MV-4-11 (cell line): ENCODE measurements around the gene UPK3BL2.
"Not testable (repeated sequence)": the region's sequence is repeated elsewhere in the genome, so short reads cannot be mapped to it uniquely, and the experiment has no call there.

Source experiments
- DNase-seq: peaks from one replicate; lab custom pipeline; 2025; lab: John Stamatoyannopoulos, UW

UPK3BL2 gene, protein sequence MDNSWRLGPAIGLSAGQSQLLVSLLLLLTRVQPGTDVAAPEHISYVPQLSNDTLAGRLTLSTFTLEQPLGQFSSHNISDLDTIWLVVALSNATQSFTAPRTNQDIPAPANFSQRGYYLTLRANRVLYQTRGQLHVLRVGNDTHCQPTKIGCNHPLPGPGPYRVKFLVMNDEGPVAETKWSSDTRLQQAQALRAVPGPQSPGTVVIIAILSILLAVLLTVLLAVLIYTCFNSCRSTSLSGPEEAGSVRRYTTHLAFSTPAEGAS

DNA sequence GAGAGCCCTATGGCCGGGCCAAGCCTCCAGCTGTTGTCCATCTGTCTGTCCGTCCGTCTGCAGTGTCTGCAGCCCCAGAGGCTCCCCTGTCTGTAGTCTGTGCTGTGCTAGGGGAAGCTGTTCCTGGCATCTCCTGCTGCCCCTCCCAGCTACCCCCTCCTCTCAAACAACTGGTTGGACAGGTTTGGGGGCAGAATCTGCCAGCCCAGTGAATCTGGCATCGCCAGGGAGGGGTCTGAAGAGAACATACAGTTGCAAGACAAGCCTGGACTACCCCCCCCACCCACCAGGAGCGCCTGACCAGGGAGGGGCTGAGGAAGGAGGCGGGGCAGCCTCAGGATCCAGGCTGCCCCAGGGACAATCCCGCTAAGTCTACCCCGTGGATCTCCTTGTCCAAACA is at the start of gene UPK3BL2:
Gene UPK3BL2, minus strand, starts transcription at position 101 of the 400 bp plus-strand sequence. Its CDS starts 60 bp downstream, at position 41.
- DNase-seq, result not testable (repeated sequence)

DNA sequence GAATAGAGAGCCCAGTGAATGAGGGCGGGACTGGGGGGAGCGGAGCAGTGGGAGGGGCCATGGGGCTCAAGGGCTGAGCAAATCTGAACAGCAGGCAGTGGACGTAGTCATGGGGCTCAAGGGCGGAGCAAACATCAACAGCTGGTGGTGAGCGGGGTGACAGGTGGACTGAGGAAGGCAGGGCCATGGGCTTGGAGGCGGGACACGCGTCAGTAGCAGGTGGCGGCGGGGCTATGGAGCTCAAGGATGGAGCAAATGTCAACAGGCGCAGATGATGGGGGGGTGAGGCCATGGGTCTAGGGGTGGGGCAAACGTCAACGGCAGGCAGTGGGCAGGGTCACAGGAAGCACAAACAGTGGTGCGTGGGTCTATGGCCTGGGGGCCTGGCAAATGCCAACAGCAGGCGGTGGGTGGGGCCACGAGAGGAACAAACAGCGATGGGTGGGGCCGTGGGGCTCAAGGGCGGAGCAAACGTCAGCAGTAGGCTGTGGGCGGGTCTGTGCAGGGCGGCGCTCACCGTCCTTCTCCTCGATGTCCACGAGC is 49.1 kb upstream of the UPK3BL2 start:
- not testable (repeated sequence) for DNase-seq

DNA sequence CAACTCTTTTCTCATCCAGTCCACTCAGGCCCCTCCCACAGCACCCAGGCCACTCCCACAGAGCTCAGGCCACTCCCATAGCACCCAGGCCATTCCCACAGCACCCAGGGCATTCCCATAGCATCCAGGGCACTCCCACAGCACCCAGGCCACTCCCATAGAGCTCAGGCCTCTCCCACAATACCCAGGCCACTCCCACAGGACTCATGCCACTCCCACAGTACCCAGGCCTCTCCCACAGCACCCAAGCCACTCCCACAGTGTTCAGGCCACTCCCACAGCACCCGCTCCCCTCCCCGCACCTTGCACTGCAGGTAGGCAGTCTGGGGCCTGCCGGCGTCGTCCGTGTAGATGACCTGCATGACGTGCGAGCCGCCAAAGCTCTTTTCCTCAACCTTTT is 46.4 kb upstream of the UPK3BL2 start:
- not testable (repeated sequence) for DNase-seq

DNA sequence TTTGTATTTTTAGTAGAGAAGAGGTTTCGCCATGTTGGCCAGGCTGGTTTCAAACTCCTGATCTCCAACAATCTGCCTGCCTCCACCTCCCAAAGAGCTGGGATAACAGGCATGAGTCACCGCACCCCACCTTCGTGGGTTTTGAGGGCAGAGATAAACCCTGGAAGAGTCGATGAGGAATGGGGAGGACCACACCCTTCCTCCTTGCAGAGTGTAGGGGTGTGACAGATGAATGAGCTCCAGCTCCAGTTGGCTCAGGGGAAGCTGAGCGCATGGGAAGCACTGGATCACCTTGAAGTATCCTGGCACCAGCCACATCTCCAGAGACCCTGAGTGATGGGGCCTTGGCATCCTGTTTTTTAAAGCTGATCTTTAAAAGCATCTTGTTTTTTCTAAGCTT is 40.0 kb upstream of the UPK3BL2 start:
- not testable (repeated sequence) for DNase-seq

DNA sequence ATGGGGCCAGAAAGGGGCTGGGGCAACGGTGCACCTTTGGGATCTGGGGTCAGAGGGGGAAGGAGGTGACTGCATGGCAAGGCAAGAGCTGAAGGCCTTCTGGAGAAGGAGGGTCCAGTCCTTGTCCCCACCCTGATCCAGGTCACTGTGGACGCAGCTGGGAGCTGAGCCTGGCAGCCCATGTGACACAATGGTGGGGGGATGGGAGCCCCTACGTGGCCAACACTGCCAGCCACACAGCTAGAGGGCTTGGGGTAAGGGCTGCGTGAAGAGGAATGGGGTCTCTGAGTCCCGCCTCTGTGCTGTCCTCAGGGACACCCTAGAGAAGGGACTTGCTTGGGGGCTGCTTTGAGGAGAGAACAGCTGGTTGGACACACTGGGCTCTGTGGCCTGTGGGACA is 38.2 kb upstream of the UPK3BL2 start:
- not testable (repeated sequence) for DNase-seq

DNA sequence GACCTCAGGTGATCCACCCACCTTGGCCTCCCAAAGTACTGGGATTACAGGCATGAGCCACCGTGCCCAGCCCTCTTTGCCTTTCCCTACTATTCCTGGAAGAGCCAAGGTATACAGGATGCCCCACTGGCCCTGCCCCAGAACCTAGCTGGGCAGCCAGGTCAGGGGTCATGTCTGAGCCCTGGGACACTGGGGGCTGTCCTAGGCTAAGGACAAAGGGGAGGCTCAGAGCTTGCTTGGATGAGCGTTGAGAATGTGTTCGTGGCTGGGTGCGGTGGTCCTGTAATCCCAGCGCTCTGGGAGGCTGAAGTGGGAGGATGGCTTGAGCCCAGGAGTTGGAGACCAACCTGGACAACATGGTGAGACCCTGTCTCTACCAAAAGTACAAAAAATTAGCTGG is 35.0 kb upstream of the UPK3BL2 start:
- not testable (repeated sequence) for DNase-seq

DNA sequence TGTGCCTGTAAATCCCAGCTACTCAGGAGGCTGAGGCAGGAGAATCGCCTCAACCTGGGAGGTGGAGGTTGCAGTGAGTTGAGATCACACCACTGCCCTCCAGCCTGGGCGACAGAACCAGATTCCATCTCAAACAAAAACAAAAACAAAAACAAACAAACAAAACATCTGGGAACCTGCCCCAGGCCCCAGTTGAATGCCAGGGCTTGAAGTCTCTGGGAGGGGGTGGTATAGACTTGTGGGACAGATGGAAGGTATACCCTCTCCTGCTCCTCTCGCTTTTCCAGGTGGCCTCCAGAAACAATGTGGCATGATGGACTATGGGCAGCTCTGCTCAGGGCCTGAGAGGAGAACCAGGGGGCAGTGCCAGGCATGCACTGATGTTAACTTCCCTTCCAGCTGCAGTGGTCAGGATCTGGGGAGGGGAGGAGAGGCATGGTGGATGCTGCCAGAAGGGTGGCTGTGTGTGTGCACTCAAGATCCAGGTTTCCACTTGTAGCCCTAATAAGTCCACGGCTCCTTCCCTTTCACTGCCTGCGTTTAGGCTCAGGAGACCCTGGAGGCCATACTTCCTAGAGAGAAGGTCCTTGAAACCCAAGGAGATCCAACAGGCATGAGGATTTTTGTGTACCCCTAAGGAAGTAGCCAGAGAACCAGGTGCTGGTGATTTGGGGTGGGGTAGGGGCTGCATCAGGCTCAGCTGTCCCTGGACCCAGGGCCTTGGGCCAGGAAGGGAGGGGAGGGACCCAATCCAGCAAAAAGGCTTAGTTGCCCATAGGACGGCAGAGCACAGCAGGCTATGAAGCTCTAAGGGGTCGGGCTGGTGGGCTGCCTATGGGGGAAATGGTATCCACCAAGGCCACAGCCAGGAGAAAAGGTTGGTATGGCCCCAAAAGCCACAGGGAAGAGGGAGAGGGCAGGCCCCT is 34.1 kb upstream of the UPK3BL2 start:
- DNase-seq, result not testable (repeated sequence)

DNA sequence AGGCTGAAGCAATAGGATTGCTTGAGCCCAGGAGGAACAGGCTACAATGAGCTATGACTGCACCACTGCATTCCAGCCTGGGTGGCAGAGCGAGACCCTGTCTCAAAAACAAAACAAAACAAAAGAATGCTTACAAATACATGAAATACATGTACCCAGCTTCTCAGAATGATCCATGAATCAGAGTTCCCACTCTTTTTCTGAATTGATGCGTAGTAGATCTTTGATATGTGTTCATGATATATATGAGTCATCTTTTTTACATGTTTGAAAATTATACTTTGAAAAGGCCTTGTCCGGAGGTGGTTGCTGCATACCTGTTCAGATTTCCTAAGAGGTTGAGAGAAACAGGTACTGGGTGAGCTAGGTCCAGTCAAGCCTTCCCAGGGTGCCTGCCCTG is 32.9 kb upstream of the UPK3BL2 start:
- DNase-seq, result not testable (repeated sequence)

DNA sequence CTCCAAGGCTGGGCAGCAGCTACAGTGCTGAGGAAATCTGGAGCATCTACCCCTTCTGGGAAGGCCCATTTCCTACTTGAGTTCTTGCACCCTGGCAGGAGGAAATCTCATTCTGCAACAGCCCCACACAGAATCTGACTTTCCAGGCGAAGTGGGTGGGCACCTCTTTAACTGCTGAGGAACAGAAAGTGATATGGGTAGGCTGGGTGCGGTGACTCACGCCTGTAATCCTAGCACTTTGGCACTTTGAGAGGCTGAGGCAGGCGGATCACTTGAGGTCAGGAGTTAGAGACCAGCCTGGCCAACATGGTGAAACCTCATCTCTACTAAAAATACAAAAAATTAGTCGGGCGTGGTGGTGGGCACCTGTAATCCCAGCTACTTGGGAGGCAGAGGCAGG is 31.1 kb upstream of the UPK3BL2 start:
- not testable (repeated sequence) for DNase-seq

DNA sequence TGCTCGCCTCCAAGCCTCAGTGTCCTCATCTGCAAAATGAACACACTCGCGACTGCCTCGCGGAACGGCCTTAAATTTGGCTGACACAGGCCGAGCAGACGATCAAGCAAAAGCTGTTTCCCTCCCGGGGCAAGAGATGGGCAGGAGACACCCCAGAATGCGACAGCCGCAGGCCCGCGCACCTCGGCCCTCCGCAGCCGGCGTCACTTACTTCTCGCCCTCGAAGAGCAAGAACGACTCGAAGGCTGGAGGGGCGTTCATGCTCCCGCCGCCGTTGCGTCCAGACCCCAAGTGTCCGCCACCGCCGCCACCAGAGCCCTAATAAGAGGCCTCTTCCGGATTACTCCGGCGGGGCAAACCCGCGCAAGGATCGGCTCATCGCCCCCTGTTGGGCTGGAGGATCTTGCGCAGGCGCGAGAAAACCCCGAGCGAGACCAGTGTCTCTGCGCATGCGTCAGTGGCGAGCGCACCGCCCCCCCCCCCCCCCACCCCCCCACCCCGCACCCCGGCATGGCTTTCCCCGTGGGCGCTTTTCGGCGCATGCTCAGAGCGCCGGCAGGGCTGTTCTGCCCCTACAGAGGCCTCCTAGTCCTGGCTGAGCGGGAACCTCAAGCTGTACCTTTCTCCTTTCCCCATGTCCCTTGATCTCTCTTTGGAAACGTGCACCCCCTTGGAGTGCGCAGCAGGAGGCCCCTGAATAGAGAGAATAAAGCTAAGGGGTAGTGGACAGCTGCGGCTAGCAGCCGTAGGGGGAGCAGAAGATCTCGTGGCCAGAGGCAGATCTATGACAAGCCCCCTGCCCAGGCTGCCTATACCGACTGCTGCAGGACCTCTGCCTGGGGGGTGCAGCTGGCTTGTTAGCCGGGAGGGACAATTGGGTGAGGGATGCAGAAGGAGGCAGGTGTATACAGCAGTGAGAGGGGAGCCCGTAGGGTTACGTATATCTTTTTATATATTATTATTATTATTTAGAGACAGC is 29.1 kb upstream of the UPK3BL2 start, which contains the start of gene POLR2J3:
Gene POLR2J3, minus strand, starts transcription at position 323 of the 979 bp plus-strand sequence. Its CDS starts 62 bp downstream, at position 261.
- DNase-seq, result not testable (repeated sequence)

DNA sequence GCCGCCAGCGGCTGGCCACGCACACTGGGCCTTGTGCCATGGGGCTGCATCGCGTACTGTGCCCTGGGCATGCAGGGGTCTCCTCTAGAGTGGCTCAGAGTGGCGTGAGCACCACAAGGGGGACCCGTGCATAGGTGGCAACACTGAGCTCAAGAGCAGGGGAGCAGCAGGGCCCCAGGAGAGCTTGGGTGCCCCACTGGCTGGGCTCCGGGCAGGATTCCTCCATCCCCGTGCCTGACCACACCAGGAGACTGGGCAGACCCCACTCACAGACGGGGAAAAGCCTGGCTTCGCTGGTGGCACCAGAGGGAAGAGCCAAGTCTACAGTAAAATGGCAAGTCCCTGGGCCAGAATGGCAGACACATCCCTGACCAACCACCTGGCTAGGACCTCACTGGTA is 25.1 kb upstream of the UPK3BL2 start:
- not testable (repeated sequence) for DNase-seq

DNA sequence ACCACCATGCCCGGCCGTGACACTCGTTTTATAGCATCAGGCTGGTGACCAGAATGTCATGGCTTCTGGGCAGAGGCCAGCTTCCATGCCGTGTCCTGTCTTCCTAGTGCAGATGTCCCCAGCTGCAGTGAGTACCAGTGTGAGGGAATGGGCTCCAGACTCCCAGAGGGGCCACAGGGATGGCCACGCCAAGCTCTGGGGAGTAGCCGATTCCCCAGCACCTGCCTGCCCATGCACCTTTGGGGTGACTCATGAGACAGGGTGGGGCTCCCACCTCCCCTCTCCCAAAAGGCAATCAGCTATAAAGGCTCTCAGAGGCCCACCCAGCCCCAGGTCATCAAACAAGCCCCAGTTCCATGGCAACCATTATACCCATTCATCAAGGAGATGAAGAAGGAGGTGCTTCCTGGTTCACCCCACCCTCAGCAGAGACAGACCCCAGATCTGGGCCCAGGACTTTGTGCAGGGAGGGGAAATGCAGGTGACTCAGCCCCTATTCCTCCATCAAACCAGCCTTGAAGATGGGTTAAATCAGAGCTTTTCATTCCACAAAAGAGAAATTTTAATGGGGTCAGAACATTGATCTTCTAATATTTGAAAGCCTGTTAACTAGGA is 7.4 kb upstream of the UPK3BL2 start, which contains the start of gene SPDYE2:
Gene SPDYE2, plus strand, starts transcription at position 419 of the 615 bp plus-strand sequence. CDS start 2,030 bp downstream, outside the sequence.
- DNase-seq, result not testable (repeated sequence)

DNA sequence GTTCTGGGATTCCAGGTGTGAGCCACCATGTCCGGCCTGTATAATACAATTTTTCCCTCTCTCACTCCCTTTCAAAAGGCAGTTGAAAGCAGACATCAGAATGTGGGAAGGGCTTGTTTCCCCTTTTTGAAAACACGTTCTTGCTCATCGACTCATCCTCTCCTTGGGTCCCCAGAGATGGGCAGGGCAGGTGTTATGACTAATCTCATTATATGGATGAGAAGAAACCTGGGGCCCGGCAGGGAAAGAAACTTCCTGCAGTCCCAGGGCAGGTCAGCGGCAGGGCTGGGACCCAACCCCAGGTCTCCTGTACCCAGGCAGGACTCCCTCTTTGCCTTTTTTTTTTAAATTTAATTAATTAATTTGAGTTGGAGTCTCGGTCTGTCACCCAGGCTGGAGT is 2.9 kb upstream of the UPK3BL2 start:
- DNase-seq, result not testable (repeated sequence)

DNA sequence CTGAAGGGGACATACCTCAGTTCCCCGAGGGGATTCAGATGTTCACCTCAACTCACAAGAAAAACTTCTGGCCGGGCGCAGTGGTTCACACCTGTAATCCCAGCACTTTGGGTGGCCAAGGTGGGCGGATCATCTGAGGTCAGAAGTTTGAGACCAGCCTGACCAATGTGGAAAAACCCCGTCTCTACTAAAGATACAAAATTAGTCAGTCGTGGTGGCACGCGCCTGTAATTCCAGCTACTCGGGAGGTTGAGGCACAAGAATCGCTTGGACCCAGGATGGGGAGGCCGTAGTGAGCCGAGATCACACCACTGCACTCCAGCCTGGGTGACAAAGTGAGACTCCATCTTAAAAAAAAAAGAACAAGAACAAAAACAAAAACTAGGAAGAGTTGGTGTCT is 1.8 kb upstream of the UPK3BL2 start:
- DNase-seq, result not testable (repeated sequence)

DNA sequence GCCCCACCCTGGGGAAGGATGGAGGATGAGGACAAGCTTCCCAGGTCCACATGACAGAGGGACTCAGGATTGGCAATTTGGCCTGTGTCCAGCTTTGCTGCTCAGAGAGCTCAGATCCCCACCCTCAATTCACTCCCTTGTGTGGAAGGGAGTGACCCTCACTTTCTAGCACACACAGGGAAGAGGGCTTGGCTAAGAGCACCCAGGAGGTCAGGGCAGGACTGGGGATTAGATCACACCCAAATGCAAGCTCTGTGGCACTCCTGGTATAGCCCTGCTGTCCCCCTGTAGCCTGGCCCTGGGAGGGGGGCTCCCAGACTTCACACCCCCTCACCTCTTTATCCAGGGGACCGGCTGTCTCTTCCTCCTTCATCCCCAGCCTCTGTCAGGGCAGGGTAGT is 876 bp upstream of the UPK3BL2 start:
- not testable (repeated sequence) for DNase-seq

DNA sequence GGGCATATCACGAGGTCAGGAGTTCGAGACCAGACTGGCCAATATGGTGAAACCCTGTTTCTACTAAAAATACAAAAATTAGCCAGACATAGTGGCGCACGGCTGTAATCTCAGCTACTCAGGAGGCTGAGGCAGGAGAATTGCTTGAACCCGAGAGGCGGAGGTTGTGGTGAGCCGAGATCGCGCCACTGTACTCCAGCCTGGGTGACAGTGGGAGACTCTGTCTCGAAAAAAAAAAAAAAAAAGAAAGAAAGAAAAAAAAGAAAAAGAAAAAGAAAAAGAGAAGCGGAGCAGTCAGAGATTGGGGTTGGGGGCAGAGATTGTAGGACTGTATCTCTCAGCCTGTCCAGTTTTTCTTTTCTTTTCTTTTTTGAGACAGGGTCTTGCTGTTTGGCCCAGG is 725 bp downstream of the UPK3BL2 start:
- DNase-seq, result not testable (repeated sequence)

DNA sequence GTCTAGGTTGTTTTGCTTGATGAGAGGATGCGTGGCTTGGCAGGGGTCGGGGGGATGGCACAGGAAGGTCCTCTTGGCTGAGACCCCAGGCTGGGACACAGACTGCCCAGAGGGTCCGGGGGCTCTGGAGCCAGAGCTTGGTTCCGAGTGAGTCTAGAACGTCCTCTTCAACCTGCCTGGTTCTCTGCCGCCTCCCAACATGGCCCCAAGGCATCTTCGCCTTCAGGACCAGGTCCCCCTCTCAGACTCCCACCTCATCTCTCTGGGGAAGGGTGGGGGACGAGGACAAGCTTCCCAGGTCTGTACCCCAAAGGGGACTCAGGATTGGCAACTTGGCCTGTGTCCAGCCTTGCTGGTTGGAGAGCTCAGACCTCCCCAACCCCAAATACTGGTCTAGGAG is 1.4 kb downstream of the UPK3BL2 start:
- not testable (repeated sequence) for DNase-seq

DNA sequence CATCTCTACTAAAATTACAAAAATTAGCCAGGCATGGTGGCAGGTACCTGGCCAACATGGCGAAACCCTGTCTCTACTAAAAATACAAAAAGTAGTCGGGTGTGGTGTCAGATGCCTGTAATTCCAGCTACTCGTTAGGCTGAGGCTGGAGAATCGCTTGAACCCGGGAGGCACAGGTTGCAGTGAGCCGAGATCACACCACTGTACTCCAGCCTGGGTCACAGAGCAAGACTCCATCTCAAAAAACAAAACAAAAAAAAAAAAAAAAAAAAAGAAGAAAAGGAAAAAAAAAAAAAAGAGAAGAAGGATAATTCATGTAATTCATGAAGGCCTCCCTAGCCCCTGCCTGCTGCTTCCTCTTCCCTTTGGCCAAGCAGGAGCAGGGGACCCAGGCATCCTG is 2.9 kb downstream of the UPK3BL2 start:
- not testable (repeated sequence) for DNase-seq

DNA sequence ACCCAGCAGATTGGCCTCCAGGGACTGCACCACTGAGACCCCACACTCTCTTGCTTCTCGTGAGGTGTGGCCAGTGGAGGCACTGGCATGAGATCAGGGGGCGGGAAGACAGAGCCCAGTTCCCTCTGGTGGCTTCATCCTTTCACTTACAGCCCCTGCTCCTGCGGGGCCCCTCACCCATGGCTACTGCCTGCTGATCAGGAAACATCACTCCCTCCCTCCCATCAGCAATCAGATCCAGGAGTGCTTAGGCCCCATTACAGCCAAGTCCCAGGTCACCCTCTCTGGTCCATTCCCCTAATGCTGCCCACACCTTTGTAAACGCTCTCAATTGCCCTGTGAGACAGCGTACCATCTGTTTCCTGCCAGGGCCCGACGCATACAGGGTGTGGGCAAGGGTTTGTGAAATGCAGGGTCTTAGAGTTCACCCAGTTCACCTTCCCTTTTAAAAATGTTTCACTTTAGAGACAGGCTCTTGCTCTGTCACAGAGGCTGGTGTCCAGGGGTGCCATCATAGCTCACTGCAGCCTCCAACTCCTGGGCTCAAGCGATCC is 8.4 kb downstream of the UPK3BL2 start:
- DNase-seq, result not testable (repeated sequence)

DNA sequence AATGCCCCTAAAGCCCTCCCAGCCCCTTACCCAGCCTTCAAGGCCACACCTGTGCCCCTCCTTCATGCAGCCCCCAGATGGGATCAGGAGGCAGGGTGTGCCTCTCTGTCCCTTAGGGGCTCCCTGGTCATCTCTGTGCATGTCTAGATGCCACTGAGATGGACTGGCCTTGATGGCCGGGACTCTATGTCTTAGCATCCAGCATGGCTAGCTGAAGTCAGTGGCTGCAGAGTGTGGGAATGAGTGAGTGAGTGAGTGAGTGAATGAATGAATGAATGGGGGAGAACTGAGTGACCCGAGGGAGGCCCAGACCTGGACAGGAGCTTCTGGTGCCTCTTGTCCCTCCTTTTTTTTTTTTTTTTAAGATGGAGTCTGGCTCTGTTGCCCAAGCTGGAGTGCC is 11.4 kb downstream of the UPK3BL2 start:
- not testable (repeated sequence) for DNase-seq
